ENCODE results near the gene DGUOK.

GRCh38 chr2:73972846-73973245, 46.2 kb downstream of the DGUOK start:
- TF ChIP-seq CTCF (conservative IDR thresholded peaks at IDR 0.05) (no peak), ZFX (IDR thresholded peaks at IDR 0.05) (no peak)
